ENCODE data around the gene CACHD1.

The CACHD1 gene

GRCh38 chr1:64496606-64497005 is 26.7 kb downstream of the CACHD1 start:
- H3K9ac ChIP-seq (ENCODE audit: low read length): peak overlapping the region; percentile 4
- no peak overlapping the region for H2BK5ac ChIP-seq (ENCODE audit: low read depth, low read length, poor library complexity, severe bottlenecking)
- no peak overlapping the region for H3K4ac ChIP-seq (ENCODE audit: low read depth in 1 of 2, low read length in 2 of 2)
- no peak overlapping the region for H4K8ac ChIP-seq (ENCODE audit: low read length)
- no peak overlapping the region for H2BK12ac ChIP-seq (ENCODE audit: low read length in 2 of 2)
- H2BK120ac ChIP-seq (ENCODE audit: low read depth, low read length): no peak overlapping the region
- no peak overlapping the region for H3K4me3 ChIP-seq (ENCODE audit: insufficient read depth in 1 of 2, low read depth in 1 of 2, low read length in 2 of 2)
- H4K91ac ChIP-seq (ENCODE audit: low read length): no peak overlapping the region
- no peak overlapping the region for H3K4me2 ChIP-seq (ENCODE audit: low read length, poor library complexity, severe bottlenecking)
- H3K4me1 ChIP-seq (ENCODE audit: control insufficient read depth, insufficient read depth, low read depth, low read length): no peaks in the 10 kb centered on the region
- 61% methylated on average over 2 of the region's 4 CpGs for WGBS
- H3K18ac ChIP-seq (ENCODE audit: low read depth in 1 of 2, low read length in 2 of 2): no peak overlapping the region
- no peak overlapping the region for H2AFZ ChIP-seq (ENCODE audit: low read depth, low read length)
- H3K27ac ChIP-seq (ENCODE audit: low read length, poor library complexity, severe bottlenecking): no peak overlapping the region
- H2BK15ac ChIP-seq (ENCODE audit: low read depth, poor library complexity, severe bottlenecking): no peak overlapping the region
- no peaks in the 10 kb centered on the region for H3K9me3 ChIP-seq (ENCODE audit: control insufficient read depth, low read length)
- H3K79me1 ChIP-seq (replicated peaks; ENCODE audit: low read length, poor library complexity, severe bottlenecking): peaks cover 11% of the 10 kb centered on the region
- DNase-seq: no peak
- H3K36me3 ChIP-seq (ENCODE audit: control insufficient read depth in 1 of 2, insufficient read depth in 2 of 2, low read depth in 1 of 2, low read length in 2 of 2): no peaks in the 10 kb centered on the region
- H2AK5ac ChIP-seq (ENCODE audit: low read length, severe bottlenecking): no peak overlapping the region
- no peak overlapping the region for H3K14ac ChIP-seq (ENCODE audit: low read length in 2 of 2)
- no peak overlapping the region for H3K23ac ChIP-seq (ENCODE audit: low read length in 2 of 2)
- H3K27me3 ChIP-seq (ENCODE audit: control insufficient read depth in 1 of 2, insufficient read depth in 1 of 2, low read length in 2 of 2): no peaks in the 10 kb centered on the region

GRCh38 chr1:64497088-64497883 is 27.4 kb downstream of the CACHD1 start:
- no peak overlapping the region for H2BK15ac ChIP-seq (ENCODE audit: low read depth, poor library complexity, severe bottlenecking)
- H3K79me1 ChIP-seq (replicated peaks; ENCODE audit: low read length, poor library complexity, severe bottlenecking): peaks cover 10% of the 10 kb centered on the region
- no peak overlapping the region for H2BK5ac ChIP-seq (ENCODE audit: low read depth, low read length, poor library complexity, severe bottlenecking)
- no peak overlapping the region for H4K8ac ChIP-seq (ENCODE audit: low read length)
- WGBS: 57% methylated on average over 3 of the region's 4 CpGs
- no peaks in the 10 kb centered on the region for H3K27me3 ChIP-seq (ENCODE audit: control insufficient read depth in 1 of 2, insufficient read depth in 1 of 2, low read length in 2 of 2)
- H3K4ac ChIP-seq (ENCODE audit: low read depth in 1 of 2, low read length in 2 of 2): no peak overlapping the region
- H4K91ac ChIP-seq (ENCODE audit: low read length): no peak overlapping the region
- H2AFZ ChIP-seq (ENCODE audit: low read depth, low read length): no peak overlapping the region
- H3K4me3 ChIP-seq (ENCODE audit: insufficient read depth in 1 of 2, low read depth in 1 of 2, low read length in 2 of 2): no peak overlapping the region
- H3K14ac ChIP-seq (ENCODE audit: low read length in 2 of 2): no peak overlapping the region
- H3K4me1 ChIP-seq (ENCODE audit: control insufficient read depth, insufficient read depth, low read depth, low read length): no peaks in the 10 kb centered on the region
- no peak overlapping the region for H3K4me2 ChIP-seq (ENCODE audit: low read length, poor library complexity, severe bottlenecking)
- no peak for DNase-seq
- no peak overlapping the region for H2BK120ac ChIP-seq (ENCODE audit: low read depth, low read length)
- H3K27ac ChIP-seq (ENCODE audit: low read length, poor library complexity, severe bottlenecking): no peak overlapping the region
- H3K18ac ChIP-seq (ENCODE audit: low read depth in 1 of 2, low read length in 2 of 2): no peak overlapping the region
- no peak overlapping the region for H3K23ac ChIP-seq (ENCODE audit: low read length in 2 of 2)
- H3K36me3 ChIP-seq (ENCODE audit: control insufficient read depth in 1 of 2, insufficient read depth in 2 of 2, low read depth in 1 of 2, low read length in 2 of 2): no peaks in the 10 kb centered on the region
- no peaks in the 10 kb centered on the region for H3K9me3 ChIP-seq (ENCODE audit: control insufficient read depth, low read length)
- peak overlapping the region in 1 of 2 experiments; percentile 45 for H2BK12ac ChIP-seq (ENCODE audit: low read length in 2 of 2)
- H2AK5ac ChIP-seq (ENCODE audit: low read length, severe bottlenecking): no peak overlapping the region
- peak overlapping the region; percentile 4 for H3K9ac ChIP-seq (ENCODE audit: low read length)

- no peak overlapping the region for H4K8ac ChIP-seq (ENCODE audit: low read length)
- H3K23ac ChIP-seq (ENCODE audit: low read length in 2 of 2): no peak overlapping the region
- no peak overlapping the region for H4K91ac ChIP-seq (ENCODE audit: low read length)
- no peak overlapping the region for H3K9ac ChIP-seq (ENCODE audit: low read length)
- no peak overlapping the region for H3K4ac ChIP-seq (ENCODE audit: low read depth in 1 of 2, low read length in 2 of 2)
- H2BK5ac ChIP-seq (ENCODE audit: low read depth, low read length, poor library complexity, severe bottlenecking): no peak overlapping the region
- H3K9me3 ChIP-seq (ENCODE audit: control insufficient read depth, low read length): no peaks in the 10 kb centered on the region
- H3K4me1 ChIP-seq (ENCODE audit: control insufficient read depth, insufficient read depth, low read depth, low read length): no peaks in the 10 kb centered on the region
- no peak overlapping the region for H3K4me3 ChIP-seq (ENCODE audit: insufficient read depth in 1 of 2, low read depth in 1 of 2, low read length in 2 of 2)
- no peaks in the 10 kb centered on the region for H3K27me3 ChIP-seq (ENCODE audit: control insufficient read depth in 1 of 2, insufficient read depth in 1 of 2, low read length in 2 of 2)
- H3K4me2 ChIP-seq (ENCODE audit: low read length, poor library complexity, severe bottlenecking): no peak overlapping the region
- no peak overlapping the region for H2BK15ac ChIP-seq (ENCODE audit: low read depth, poor library complexity, severe bottlenecking)
- no peak overlapping the region for H3K14ac ChIP-seq (ENCODE audit: low read length in 2 of 2)
- H2AK5ac ChIP-seq (ENCODE audit: low read length, severe bottlenecking): no peak overlapping the region
- H3K79me1 ChIP-seq (replicated peaks; ENCODE audit: low read length, poor library complexity, severe bottlenecking): peaks cover 8% of the 10 kb centered on the region
- no peak overlapping the region for H3K27ac ChIP-seq (ENCODE audit: low read length, poor library complexity, severe bottlenecking)
- no peak overlapping the region for H2BK120ac ChIP-seq (ENCODE audit: low read depth, low read length)
- WGBS: 95% methylated on average over 3 of the region's 4 CpGs
- no peaks in the 10 kb centered on the region for H3K36me3 ChIP-seq (ENCODE audit: control insufficient read depth in 1 of 2, insufficient read depth in 2 of 2, low read depth in 1 of 2, low read length in 2 of 2)
- no peak overlapping the region for H2AFZ ChIP-seq (ENCODE audit: low read depth, low read length)
- H2BK12ac ChIP-seq (ENCODE audit: low read length in 2 of 2): no peak overlapping the region
- DNase-seq: no peak
- no peak overlapping the region for H3K18ac ChIP-seq (ENCODE audit: low read depth in 1 of 2, low read length in 2 of 2)
Observed at GRCh38 chr1:64498325-64498724, 28.4 kb downstream of the CACHD1 start.

- no peak overlapping the region for H2AFZ ChIP-seq (ENCODE audit: low read depth, low read length)
- no peaks in the 10 kb centered on the region for H3K4me1 ChIP-seq (ENCODE audit: control insufficient read depth, insufficient read depth, low read depth, low read length)
- no peaks in the 10 kb centered on the region for H3K27me3 ChIP-seq (ENCODE audit: control insufficient read depth in 1 of 2, insufficient read depth in 1 of 2, low read length in 2 of 2)
- no peak overlapping the region for H3K9ac ChIP-seq (ENCODE audit: low read length)
- H4K8ac ChIP-seq (ENCODE audit: low read length): no peak overlapping the region
- no peak overlapping the region for H2BK5ac ChIP-seq (ENCODE audit: low read depth, low read length, poor library complexity, severe bottlenecking)
- no peak overlapping the region for H3K27ac ChIP-seq (ENCODE audit: low read length, poor library complexity, severe bottlenecking)
- H3K4me2 ChIP-seq (ENCODE audit: low read length, poor library complexity, severe bottlenecking): no peak overlapping the region
- no peaks in the 10 kb centered on the region for H3K36me3 ChIP-seq (ENCODE audit: control insufficient read depth in 1 of 2, insufficient read depth in 2 of 2, low read depth in 1 of 2, low read length in 2 of 2)
- no peak overlapping the region for H4K91ac ChIP-seq (ENCODE audit: low read length)
- no peak overlapping the region for H2BK15ac ChIP-seq (ENCODE audit: low read depth, poor library complexity, severe bottlenecking)
- H3K79me1 ChIP-seq (replicated peaks; ENCODE audit: low read length, poor library complexity, severe bottlenecking): peaks cover 2% of the 10 kb centered on the region
- H3K14ac ChIP-seq (ENCODE audit: low read length in 2 of 2): no peak overlapping the region
- no peak overlapping the region for H2BK120ac ChIP-seq (ENCODE audit: low read depth, low read length)
- no peak for DNase-seq
- no peak overlapping the region for H2BK12ac ChIP-seq (ENCODE audit: low read length in 2 of 2)
- H3K9me3 ChIP-seq (ENCODE audit: control insufficient read depth, low read length): no peaks in the 10 kb centered on the region
- H2AK5ac ChIP-seq (ENCODE audit: low read length, severe bottlenecking): no peak overlapping the region
- 88% methylated on average over 6 of the region's 6 CpGs for WGBS
- no peak overlapping the region for H3K23ac ChIP-seq (ENCODE audit: low read length in 2 of 2)
- H3K4me3 ChIP-seq (ENCODE audit: insufficient read depth in 1 of 2, low read depth in 1 of 2, low read length in 2 of 2): no peak overlapping the region
- no peak overlapping the region for H3K18ac ChIP-seq (ENCODE audit: low read depth in 1 of 2, low read length in 2 of 2)
- H3K4ac ChIP-seq (ENCODE audit: low read depth in 1 of 2, low read length in 2 of 2): no peak overlapping the region
Observed at GRCh38 chr1:64499011-64499410, 29.1 kb downstream of the CACHD1 start.
